Colon (tissue), 2 donors: ENCODE results near the gene ADAM8.
"Not testable (repeated sequence)": the region's sequence is repeated elsewhere in the genome, so short reads cannot be mapped to it uniquely, and the experiment has no call there.

ENCODE experiments used
- FAIRE-seq: peaks from 2 replicates; lab custom pipeline; 2012; peaks lifted over from hg19 to GRCh38; lab: Jason Lieb, UNC
- donor health status: control.
- donor health status: control.

The ADAM8 gene

GRCh38 chr10:133276435-133277201 is at the start of gene ADAM8:
ADAM8 (minus strand) TSS chr10:133276868; CDS start chr10:133276817, 51 bp downstream.
- FAIRE-seq: no peak

- FAIRE-seq: no peak
These were observed 49.5 kb upstream of the ADAM8 start for GRCh38 chr10:133326223-133326551.

GRCh38 chr10:133325440-133326222 is 49.0 kb upstream of the ADAM8 start:
- FAIRE-seq: no peak

- FAIRE-seq: no peak
These were observed 48.2 kb upstream of the ADAM8 start for GRCh38 chr10:133324857-133325260.

- FAIRE-seq: no peak
These were observed 47.6 kb upstream of the ADAM8 start for GRCh38 chr10:133324198-133324792.

- FAIRE-seq: not testable (repeated sequence)
These were observed 45.5 kb upstream of the ADAM8 start for GRCh38 chr10:133322064-133322709.

- not testable (repeated sequence) for FAIRE-seq
These were observed 44.3 kb upstream of the ADAM8 start for GRCh38 chr10:133320852-133321422.

- no peak for FAIRE-seq
These were observed 41.9 kb upstream of the ADAM8 start for GRCh38 chr10:133318494-133319127.

GRCh38 chr10:133316732-133317131 is 40.1 kb upstream of the ADAM8 start:
- no peak for FAIRE-seq

GRCh38 chr10:133316266-133316665 is 39.6 kb upstream of the ADAM8 start:
- no peak for FAIRE-seq

GRCh38 chr10:133315847-133316246 is 39.2 kb upstream of the ADAM8 start:
- FAIRE-seq: no peak

- no peak for FAIRE-seq
These were observed 38.2 kb upstream of the ADAM8 start for GRCh38 chr10:133314911-133315310.

- no peak for FAIRE-seq
These were observed 36.5 kb upstream of the ADAM8 start for GRCh38 chr10:133313192-133313591.

- FAIRE-seq: no peak
These were observed 36.1 kb upstream of the ADAM8 start for GRCh38 chr10:133312769-133313145.

GRCh38 chr10:133312016-133312768 is 35.5 kb upstream of the ADAM8 start:
- no peak for FAIRE-seq

- FAIRE-seq: no peak
These were observed 34.9 kb upstream of the ADAM8 start for GRCh38 chr10:133311570-133311969.

GRCh38 chr10:133310789-133311188 is 34.1 kb upstream of the ADAM8 start:
- no peak for FAIRE-seq

- no peak for FAIRE-seq
These were observed 33.7 kb upstream of the ADAM8 start for GRCh38 chr10:133310399-133310755.

GRCh38 chr10:133309720-133310398 is 33.2 kb upstream of the ADAM8 start:
- no peak for FAIRE-seq

GRCh38 chr10:133309100-133309719 is 32.5 kb upstream of the ADAM8 start:
- FAIRE-seq: no peak
